Hepatocyte (in vitro differentiated cells): ENCODE measurements around the gene CABLES2. TPM values are rescaled to one million over a fixed set of nuclear protein-coding genes. Genes with fewer than 3 reads are reported as not detected.

Experiments used
- DNase-seq: peaks from one replicate; pipeline ENCODE4 v3.0.0-alpha.2; 2016; ENCODE audit warnings: low spot score
- H2AFZ ChIP-seq: fragments of 200-600 bp; sonication (generic); 2 replicates; pipeline ENCODE4 v1.6.0; 2016; ENCODE audit warnings: antibody characterized with exemption, mild to moderate bottlenecking
- H3K27ac ChIP-seq: fragments of 200-600 bp; sonication (generic); 2 replicates; pipeline ENCODE4 v1.5.1; 2016; ENCODE audit warnings: mild to moderate bottlenecking
- H3K27me3 ChIP-seq: fragments of 200-600 bp; sonication (generic); 2 replicates; pipeline ENCODE4 v1.6.1; 2016
- H3K36me3 ChIP-seq: fragments of 200-600 bp; sonication (generic); replicated peaks from 2 replicates; pipeline ENCODE4 v1.5.1; 2016; ENCODE audit warnings: low read depth; ENCODE audit not compliant: insufficient read depth
- H3K4me1 ChIP-seq: fragments of 200-600 bp; sonication (generic); 2 replicates; pipeline ENCODE4 v1.5.1; 2016; ENCODE audit warnings: mild to moderate bottlenecking, moderate library complexity; ENCODE audit not compliant: insufficient read depth
- H3K4me2 ChIP-seq: fragments of 200-600 bp; sonication (generic); 2 replicates; pipeline ENCODE4 v1.6.0; 2016
- H3K4me3 ChIP-seq: fragments of 200-600 bp; sonication (generic); 2 replicates; pipeline ENCODE4 v1.5.1; 2016; ENCODE audit warnings: mild to moderate bottlenecking
- H3K79me2 ChIP-seq: fragments of 200-600 bp; sonication (generic); 2 replicates; pipeline ENCODE4 v1.6.0; 2017; ENCODE audit warnings: mild to moderate bottlenecking
- H3K9me2 ChIP-seq: fragments of 200-600 bp; sonication (generic); replicated peaks from 2 replicates; pipeline ENCODE4 v1.6.0; 2017; ENCODE audit warnings: mild to moderate bottlenecking; ENCODE audit not compliant: insufficient read depth
- H3K9me3 ChIP-seq: fragments of 200-600 bp; sonication (generic); 2 replicates; pipeline ENCODE4 v1.5.1; 2016; ENCODE audit warnings: low read depth, mild to moderate bottlenecking
- H4K20me1 ChIP-seq: fragments of 200-600 bp; sonication (generic); 2 replicates; pipeline ENCODE4 v1.6.0; 2016; ENCODE audit warnings: mild to moderate bottlenecking; ENCODE audit not compliant: insufficient read depth, poor library complexity, severe bottlenecking
- CTCF ChIP-seq: fragments of 200-600 bp; sonication (generic); IDR thresholded peaks from 2 replicates; pipeline ENCODE4 v1.5.1; 2016; ENCODE audit warnings: antibody characterized with exemption, mild to moderate bottlenecking; ENCODE audit not compliant: poor library complexity
- EZH2 ChIP-seq: fragments of 200-600 bp; sonication (generic); IDR thresholded peaks from 2 replicates; pipeline ENCODE4 v1.6.1; 2016; ENCODE audit warnings: antibody characterized with exemption, mild to moderate bottlenecking, borderline replicate concordance
- EZH2phosphoT487 ChIP-seq: fragments of 200-600 bp; sonication (generic); IDR thresholded peaks from one replicate; pipeline ENCODE4 v1.6.1; 2018; ENCODE audit warnings: antibody characterized with exemption, mild to moderate bottlenecking, low read depth, moderate library complexity; ENCODE audit not compliant: unreplicated experiment, severe bottlenecking
- WGBS: methylation state at CpG from one replicate; pipeline ENCODE4 v1.1.6; 2016; ENCODE audit warnings: low lambda C conversion rate; ENCODE audit errors: missing lambda C conversion rate; 5-methylcytosine and 5-hydroxymethylcytosine counted together
- polyA plus RNA-seq: library from polyadenylated mRNA; unstranded; fragments of >200 nt; fragmentation: Nextera tagmentation; extraction: Ambion mirVana; gene quantifications from 2 replicates; pipeline ENCODE4 v1.2.1, GENCODE V29; 2016
- total RNA-seq: library from RNA; depleted of rRNA; stranded (reverse); fragments of >200 nt; gene quantifications from 2 replicates; pipeline ENCODE4 v1.2.3, GENCODE V29; 2014

The CABLES2 gene
- total and polyA plus RNA-seq, 2 experiments from 2014 or later: 8.6 to 19.1 TPM

DNA sequence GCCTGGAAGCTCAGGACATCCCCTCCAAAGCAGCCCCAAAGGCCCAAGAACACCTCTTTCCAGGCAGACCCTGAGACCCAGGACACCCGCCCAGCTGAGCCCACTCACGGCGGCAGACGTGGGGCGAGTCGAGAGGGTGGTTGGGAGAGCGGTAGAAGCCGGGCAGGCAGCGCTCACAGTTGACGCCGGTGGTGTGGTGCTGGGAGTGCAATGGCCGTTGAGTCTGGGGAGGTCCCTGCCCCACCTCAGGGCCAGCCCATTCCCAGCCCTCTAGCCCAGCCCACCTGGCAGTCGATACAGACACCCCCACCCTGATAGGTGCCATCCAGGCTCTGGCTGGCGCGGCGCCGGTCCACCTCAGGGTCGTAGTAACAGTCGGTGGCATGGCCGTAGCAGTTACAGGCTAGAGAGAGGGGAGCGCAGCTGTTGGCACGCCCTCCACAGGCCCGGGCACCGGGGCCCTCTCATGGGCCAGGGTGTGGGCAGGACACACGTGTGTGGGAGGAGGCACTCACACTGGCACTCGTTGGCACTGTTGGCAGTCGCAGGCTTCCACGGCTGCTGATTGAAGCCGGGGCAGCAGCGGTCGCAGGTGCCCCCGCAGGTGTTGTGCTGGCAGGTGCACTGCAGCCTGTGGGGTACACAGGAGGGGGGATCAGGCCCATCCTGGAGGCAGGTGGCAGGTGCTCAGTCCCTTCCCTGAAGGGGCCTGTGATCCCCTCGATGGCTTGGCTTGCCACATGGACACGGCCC is 60.5 kb downstream of the CABLES2 start:
- WGBS: 96% methylated on average over 31 of the region's 34 CpGs
- Histone ChIP-seq H3K27ac (no peak overlapping the region), H3K4me2 (no peak overlapping the region)

GRCh38 chr20:62345681-62346370 is 61.3 kb downstream of the CABLES2 start:
- H3K4me2 ChIP-seq: no peak overlapping the region
- H3K27me3 ChIP-seq: no peaks in the 10 kb centered on the region
- 92% methylated on average over 25 of the region's 25 CpGs for WGBS
- peaks cover 8% of the 10 kb centered on the region for H3K4me1 ChIP-seq
- no peaks in the 10 kb centered on the region for H3K9me2 ChIP-seq
- TF ChIP-seq EZH2phosphoT487 (no peak), EZH2 (no peak), CTCF (no peak)
- no peak overlapping the region for H2AFZ ChIP-seq
- H3K4me3 ChIP-seq: no peak overlapping the region
- no peaks in the 10 kb centered on the region for H3K9me3 ChIP-seq
- H3K36me3 ChIP-seq: peaks cover 3% of the 10 kb centered on the region
- H4K20me1 ChIP-seq: no peaks in the 10 kb centered on the region
- DNase-seq: no peak
- no peak overlapping the region for H3K27ac ChIP-seq
- peaks cover 5% of the 10 kb centered on the region for H3K79me2 ChIP-seq

More for the DNA sequence above, 60.5 kb downstream of the CABLES2 start:
- Histone ChIP-seq H4K20me1 (no peaks in the 10 kb centered on the region), H2AFZ (no peak overlapping the region), H3K27me3 (no peaks in the 10 kb centered on the region), H3K79me2 (no peaks in the 10 kb centered on the region), H3K9me2 (no peaks in the 10 kb centered on the region), H3K4me3 (no peak overlapping the region), H3K36me3 (no peaks in the 10 kb centered on the region), H3K9me3 (no peaks in the 10 kb centered on the region), H3K4me1 (peaks cover 11% of the 10 kb centered on the region)
- no peak for DNase-seq
- TF ChIP-seq EZH2: no peak
- TF ChIP-seq EZH2phosphoT487: no peak

GRCh38 chr20:62344782-62345181 is 62.3 kb downstream of the CABLES2 start:
- H3K36me3 ChIP-seq: peaks cover 7% of the 10 kb centered on the region
- H3K4me2 ChIP-seq: no peak overlapping the region
- no peak overlapping the region for H2AFZ ChIP-seq
- H3K27ac ChIP-seq: no peak overlapping the region
- H3K4me3 ChIP-seq: no peak overlapping the region
- no peaks in the 10 kb centered on the region for H3K4me1 ChIP-seq
- TF ChIP-seq CTCF (no peak), EZH2phosphoT487 (no peak), EZH2 (no peak)
- H3K9me2 ChIP-seq: no peaks in the 10 kb centered on the region
- peaks cover 9% of the 10 kb centered on the region for H3K79me2 ChIP-seq
- no peaks in the 10 kb centered on the region for H3K27me3 ChIP-seq
- 89% methylated on average over 10 of the region's 10 CpGs for WGBS
- DNase-seq: no peak
- no peaks in the 10 kb centered on the region for H3K9me3 ChIP-seq
- no peaks in the 10 kb centered on the region for H4K20me1 ChIP-seq

- WGBS: 97% methylated on average over 5 of the region's 5 CpGs
- no peaks in the 10 kb centered on the region for H3K9me3 ChIP-seq
- no peaks in the 10 kb centered on the region for H3K9me2 ChIP-seq
- H3K4me2 ChIP-seq: no peak overlapping the region
- H3K36me3 ChIP-seq: peaks cover 7% of the 10 kb centered on the region
- H4K20me1 ChIP-seq: no peaks in the 10 kb centered on the region
- no peak overlapping the region for H2AFZ ChIP-seq
- H3K4me1 ChIP-seq: no peaks in the 10 kb centered on the region
- no peak overlapping the region for H3K27ac ChIP-seq
- no peak for DNase-seq
- H3K4me3 ChIP-seq: no peak overlapping the region
- H3K79me2 ChIP-seq: peaks cover 9% of the 10 kb centered on the region
- no peak for TF ChIP-seq CTCF
- no peak for TF ChIP-seq EZH2
- no peaks in the 10 kb centered on the region for H3K27me3 ChIP-seq
Measured at GRCh38 chr20:62344092-62344491, 63.0 kb downstream of the CABLES2 start.
